BJ (cell line): ENCODE data around the gene REELD1. TPM values are rescaled to one million over a fixed set of nuclear protein-coding genes. Genes with fewer than 3 reads are reported as not detected.

Experiments used
- CTCF ChIA-PET: fragments of 350-600 bp; formaldehyde crosslinking; extraction: SDS; loops from one replicate; lab custom pipeline; 2021; ENCODE audit warnings: antibody characterized with exemption, inconsistent platforms; lab: Yijun Ruan, JAX
- POLR2A ChIA-PET: fragments of 300-600 bp; sonication (Branson Sonifier 250); formaldehyde crosslinking; extraction: SDS; loops from one replicate; lab custom pipeline; 2021; ENCODE audit warnings: antibody characterized with exemption; lab: Charles Lee
- DNase-seq: peaks from one replicate; pipeline ENCODE4 v3.0.0-alpha.2; 2011; ENCODE audit warnings: low read depth
- H3K27me3 ChIP-seq: 2 replicates; pipeline ENCODE4 v1.6.0; 2011; ENCODE audit warnings: low read length; ENCODE audit not compliant: control insufficient read depth, insufficient read depth
- H3K36me3 ChIP-seq: 2 replicates; pipeline ENCODE4 v1.5.1; 2011; ENCODE audit warnings: low read length; ENCODE audit not compliant: control insufficient read depth, insufficient read depth
- H3K4me3 ChIP-seq: 2 replicates; pipeline ENCODE4 v1.5.1; 2011; ENCODE audit warnings: low read depth, mild to moderate bottlenecking, control low read depth, low read length
- polyA plus RNA-seq: library from polyadenylated mRNA; depleted of rRNA; stranded (reverse); fragments of >200 nt; gene quantifications from 2 replicates; pipeline ENCODE4 v1.2.3, GENCODE V29; 2011
- TF ChIP-seq, protein P1 (sequence below): IDR thresholded peaks from 2 replicates; pipeline ENCODE4 v1.5.1; 2011; ENCODE audit warnings: low read depth, mild to moderate bottlenecking, control low read depth, inconsistent platforms, low read length, moderate library complexity; ENCODE audit not compliant: insufficient read depth

REELD1 gene
- polyA plus RNA-seq, 1 experiment, result not detected

DNA sequence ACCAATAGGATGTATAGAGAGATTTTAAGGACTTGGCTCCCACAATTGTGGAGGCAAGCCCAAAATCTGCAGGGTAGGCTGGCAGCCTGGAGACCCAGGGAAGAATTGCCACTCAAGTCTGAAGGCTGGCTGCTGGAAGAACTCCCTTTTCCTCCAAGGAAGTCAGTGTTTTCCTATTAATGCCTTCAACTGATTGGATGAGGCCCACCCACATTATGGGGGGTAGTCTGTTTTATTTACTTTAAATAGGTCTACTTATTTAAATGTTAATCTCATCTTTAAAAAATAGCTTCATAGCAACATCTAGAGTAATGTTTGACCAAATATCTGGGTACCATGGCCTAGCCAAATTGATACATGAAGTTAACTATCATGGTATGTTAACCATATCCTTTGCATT, 20.1 kb upstream of the REELD1 start:
- POLR2A ChIA-PET, result no interaction called here
- Histone ChIP-seq H3K36me3 (0 out of 2 replicates have a peak, but pooled peaks cover 2% of the 10 kb centered on the region), H3K4me3 (no peak overlapping the region), H3K27me3 (no peaks in the 10 kb centered on the region)
- DNase-seq, result no peak
- CTCF ChIA-PET, result interaction anchor here (0.8 kb wide), 1 partner anchor 120 kb away, joined by 3 read pairs; no protein-coding TSS in a partner anchor
- TF ChIP-seq, protein P1, sequence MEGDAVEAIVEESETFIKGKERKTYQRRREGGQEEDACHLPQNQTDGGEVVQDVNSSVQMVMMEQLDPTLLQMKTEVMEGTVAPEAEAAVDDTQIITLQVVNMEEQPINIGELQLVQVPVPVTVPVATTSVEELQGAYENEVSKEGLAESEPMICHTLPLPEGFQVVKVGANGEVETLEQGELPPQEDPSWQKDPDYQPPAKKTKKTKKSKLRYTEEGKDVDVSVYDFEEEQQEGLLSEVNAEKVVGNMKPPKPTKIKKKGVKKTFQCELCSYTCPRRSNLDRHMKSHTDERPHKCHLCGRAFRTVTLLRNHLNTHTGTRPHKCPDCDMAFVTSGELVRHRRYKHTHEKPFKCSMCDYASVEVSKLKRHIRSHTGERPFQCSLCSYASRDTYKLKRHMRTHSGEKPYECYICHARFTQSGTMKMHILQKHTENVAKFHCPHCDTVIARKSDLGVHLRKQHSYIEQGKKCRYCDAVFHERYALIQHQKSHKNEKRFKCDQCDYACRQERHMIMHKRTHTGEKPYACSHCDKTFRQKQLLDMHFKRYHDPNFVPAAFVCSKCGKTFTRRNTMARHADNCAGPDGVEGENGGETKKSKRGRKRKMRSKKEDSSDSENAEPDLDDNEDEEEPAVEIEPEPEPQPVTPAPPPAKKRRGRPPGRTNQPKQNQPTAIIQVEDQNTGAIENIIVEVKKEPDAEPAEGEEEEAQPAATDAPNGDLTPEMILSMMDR, result no peak

DNA sequence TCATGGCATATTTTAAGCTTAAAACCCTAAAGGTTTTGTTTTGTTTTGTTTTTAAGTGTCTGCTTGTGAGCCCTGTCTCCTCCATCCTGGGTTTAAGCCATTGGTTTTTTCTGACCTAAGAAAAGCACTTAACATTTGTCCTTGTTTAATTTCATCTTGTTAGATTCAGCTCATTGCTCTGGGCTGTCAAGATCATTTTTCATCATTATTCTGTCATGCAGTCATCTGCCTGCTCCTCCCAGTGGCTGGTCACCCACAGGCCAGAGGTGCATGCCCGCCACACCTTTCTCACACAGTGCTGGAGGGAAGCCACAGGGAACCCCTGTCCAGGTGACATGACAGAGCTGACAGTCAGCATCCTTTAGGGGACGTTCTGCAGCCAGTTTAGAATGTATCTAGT, 11.7 kb upstream of the REELD1 start:
- Histone ChIP-seq H3K36me3 (no peaks in the 10 kb centered on the region), H3K4me3 (no peak overlapping the region), H3K27me3 (no peaks in the 10 kb centered on the region)
- TF ChIP-seq, protein P1, result no peak
- ChIA-PET CTCF (interaction anchor here (1.4 to 2.5 kb wide), 3 partner anchors 9 to 108 kb away, joined by 3 to 7 read pairs (median 7); no protein-coding TSS in a partner anchor), POLR2A (no interaction called here)
- no peak for DNase-seq

DNA sequence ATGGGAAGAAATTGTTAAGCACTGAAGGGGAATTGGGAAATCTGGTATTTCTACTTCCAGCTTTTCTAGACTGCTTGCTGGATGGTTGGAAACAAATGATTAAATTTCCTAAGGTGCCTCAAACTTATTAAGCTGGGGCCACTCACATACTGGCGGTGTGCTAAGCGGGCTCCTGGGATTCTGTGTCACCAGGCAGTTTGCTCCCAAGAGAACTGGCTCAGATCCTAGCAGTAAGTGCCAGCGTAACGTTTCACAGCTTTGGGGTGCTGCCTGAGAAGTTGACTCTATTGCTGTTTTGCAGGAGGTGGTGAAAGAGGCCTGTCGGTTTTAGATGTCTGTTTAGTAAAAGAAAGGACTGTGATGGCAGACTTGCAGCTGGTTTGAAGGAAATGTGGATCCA, 6.9 kb upstream of the REELD1 start:
- no peak for DNase-seq
- CTCF ChIA-PET, result interaction anchor here (1.5 kb wide), 1 partner anchor 12 kb away, joined by 3 read pairs; no protein-coding TSS in a partner anchor
- no peaks in the 10 kb centered on the region for H3K27me3 ChIP-seq
- H3K4me3 ChIP-seq, result no peak overlapping the region
- TF ChIP-seq, protein P1, result no peak
- POLR2A ChIA-PET, result no interaction called here
- no peaks in the 10 kb centered on the region for H3K36me3 ChIP-seq

DNA sequence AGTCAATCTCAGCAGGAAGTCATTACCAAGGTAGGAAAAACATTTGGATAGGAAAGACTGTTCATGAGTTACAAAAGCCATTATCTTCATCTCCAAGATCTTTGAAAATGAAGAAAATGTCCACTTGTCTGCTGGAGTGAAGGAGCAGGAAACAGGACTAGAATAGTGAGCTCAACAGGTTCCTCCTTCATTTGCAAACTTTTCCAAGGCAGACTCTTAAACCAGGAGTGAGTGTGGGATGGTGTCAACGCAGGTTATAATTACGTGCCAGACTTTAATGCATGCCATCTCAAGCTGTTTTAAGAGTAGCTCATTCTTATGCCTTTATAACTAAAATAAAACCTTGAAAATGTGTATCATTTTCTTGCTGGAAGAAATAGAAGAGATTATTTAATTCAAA, 3.4 kb upstream of the REELD1 start:
- DNase-seq, result no peak
- Histone ChIP-seq H3K4me3 (no peak overlapping the region), H3K36me3 (no peaks in the 10 kb centered on the region), H3K27me3 (no peaks in the 10 kb centered on the region)
- ChIA-PET POLR2A (no interaction called here), CTCF (no interaction called here)
- TF ChIP-seq, protein P1, result no peak

DNA sequence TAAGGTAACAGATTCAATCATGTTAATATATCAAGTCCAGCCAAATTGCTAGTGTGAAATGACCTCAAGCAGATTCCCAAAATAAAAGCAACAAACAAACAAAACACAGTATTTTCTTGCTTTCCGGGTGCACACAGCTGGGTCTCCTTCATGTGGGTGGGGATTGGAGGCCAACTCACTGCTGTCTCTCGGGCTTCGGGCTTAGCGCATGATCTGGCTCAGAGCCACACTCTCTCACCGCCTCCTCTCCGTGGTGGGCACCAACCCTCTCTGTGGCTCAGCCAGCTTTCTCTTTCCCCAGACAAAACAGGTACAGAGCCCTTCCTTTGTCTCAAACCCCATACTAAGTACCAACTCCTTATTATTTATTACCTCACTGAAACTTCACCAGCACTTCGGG, 2.9 kb upstream of the REELD1 start:
- ChIA-PET CTCF (interaction anchor here (1.4 kb wide), 1 partner anchor 10 kb away, joined by 3 read pairs; no protein-coding TSS in a partner anchor), POLR2A (no interaction called here)
- H3K4me3 ChIP-seq, result no peak overlapping the region
- no peak for DNase-seq
- TF ChIP-seq, protein P1, result no peak
- no peaks in the 10 kb centered on the region for H3K36me3 ChIP-seq
- no peaks in the 10 kb centered on the region for H3K27me3 ChIP-seq
